A549 (cell line): ENCODE results near the gene ADGRB2. TPM values are rescaled to one million over a fixed set of nuclear protein-coding genes. Genes with fewer than 3 reads are reported as not detected.

ENCODE experiments used
- ATAC-seq, 2 experiments: fragments of 200-7000 bp in 1 of 2; fragments of >200 bp in 1 of 2; cut with Nextera tagmentation in 1 of 2; cut with Tn5 transposase in 1 of 2; 3 replicates each; pipeline versions ENCODE4 v1.8.0 to v1.9.1; 2018 to 2020; ENCODE audit warnings: mild to moderate bottlenecking in 1 of 2, moderate library complexity in 1 of 2
- CTCF ChIA-PET: fragments of 300-600 bp; sonication (Branson Sonifier 250); formaldehyde crosslinking; extraction: SDS; loops from one replicate; lab custom pipeline; 2021; ENCODE audit warnings: antibody characterized with exemption, inconsistent platforms; lab: Yijun Ruan, JAX
- POLR2A ChIA-PET: fragments of 350-600 bp; formaldehyde crosslinking; extraction: SDS; loops from one replicate; lab custom pipeline; 2021; ENCODE audit warnings: antibody characterized with exemption, inconsistent platforms; lab: Yijun Ruan, JAX
- DNase-seq, 2 experiments: peaks; one replicate each; pipeline versions ENCODE4 v3.0.0 to v3.0.0-alpha.2; 2011 to 2016; ENCODE audit warnings: low read depth in 1 of 2, low spot score in 1 of 2
- FAIRE-seq: peaks from 2 replicates; lab custom pipeline; 2011; peaks lifted over from hg19 to GRCh38; lab: Jason Lieb, UNC
- H3K27ac ChIP-seq, 2 experiments: fragments of >200 bp; sonication (Bioruptor Twin); formaldehyde crosslinking; 3 replicates each; pipeline ENCODE4 v1.5.1; 2016 to 2017
- H3K4me1 ChIP-seq: fragments of >200 bp; sonication (Bioruptor Twin); formaldehyde crosslinking; 3 replicates; pipeline ENCODE4 v1.6.1; 2016
- H3K4me2 ChIP-seq: fragments of >200 bp; sonication (Bioruptor Twin); formaldehyde crosslinking; 3 replicates; pipeline ENCODE4 v1.6.1; 2016
- H3K4me3 ChIP-seq: fragments of >200 bp; sonication (Bioruptor Twin); formaldehyde crosslinking; 3 replicates; pipeline ENCODE4 v1.5.1; 2016
- H3K9me3 ChIP-seq: fragments of >200 bp; sonication (Bioruptor Twin); formaldehyde crosslinking; 3 replicates; pipeline ENCODE4 v1.6.1; 2016
- BCL3 ChIP-seq: fragments of >200 bp; sonication (Bioruptor Twin); formaldehyde crosslinking; IDR thresholded peaks from 3 replicates; pipeline ENCODE4 v1.6.1; 2016
- BHLHE40 ChIP-seq: IDR thresholded peaks from 2 replicates; pipeline ENCODE4 v1.6.1; 2012; ENCODE audit warnings: low read depth, low read length, inconsistent platforms
- CHD4 ChIP-seq: fragments of 200-600 bp; sonication (generic); IDR thresholded peaks from 2 replicates; pipeline ENCODE4 v1.6.1; 2016; ENCODE audit warnings: antibody characterized with exemption, mild to moderate bottlenecking, borderline replicate concordance
- EHF ChIP-seq: fragments of 250-450 bp; sonication (Bioruptor Pico); IDR thresholded peaks from 2 replicates; pipeline ENCODE4 v1.5.0; 2020; ENCODE audit warnings: mild to moderate bottlenecking
- FOXS1 ChIP-seq: fragments of 250-450 bp; sonication (Bioruptor Pico); IDR thresholded peaks from 2 replicates; pipeline ENCODE4 v1.5.0; 2020; ENCODE audit warnings: mild to moderate bottlenecking, moderate library complexity
- HES2 ChIP-seq: fragments of >200 bp; sonication (Bioruptor Twin); formaldehyde crosslinking; IDR thresholded peaks from 2 replicates; pipeline ENCODE4 v1.6.1; 2016
- HOXA7 ChIP-seq: fragments of 250-450 bp; sonication (Bioruptor Pico); IDR thresholded peaks from 2 replicates; pipeline ENCODE4 v1.5.0; 2020; ENCODE audit warnings: mild to moderate bottlenecking, moderate library complexity
- HOXB5 ChIP-seq: fragments of 250-450 bp; sonication (Bioruptor Pico); IDR thresholded peaks from 2 replicates; pipeline ENCODE4 v1.5.0; 2020; ENCODE audit warnings: mild to moderate bottlenecking, moderate library complexity
- JUN ChIP-seq, 2 experiments: fragments of >200 bp; sonication (Bioruptor Twin); formaldehyde crosslinking; IDR thresholded peaks; 2 replicates in 1 of 2; 3 replicates in 1 of 2; pipeline ENCODE4 v1.6.1; 2016 to 2017
- KDM5A ChIP-seq: fragments of 200-600 bp; sonication (generic); IDR thresholded peaks from 2 replicates; pipeline ENCODE4 v1.6.1; 2016; ENCODE audit warnings: antibody characterized with exemption, mild to moderate bottlenecking
- NR3C1 ChIP-seq: fragments of >200 bp; sonication (Bioruptor Twin); formaldehyde crosslinking; IDR thresholded peaks from 3 replicates; pipeline ENCODE4 v1.6.1; 2017
- PBX3 ChIP-seq: IDR thresholded peaks from 2 replicates; pipeline ENCODE4 v1.6.1; 2012
- POLR2AphosphoS2 ChIP-seq: conservative IDR thresholded peaks from 2 replicates; pipeline ENCODE4 v1.6.1; 2012; ENCODE audit warnings: low read length, improper control_type of control experiment, inconsistent platforms
- RAD21 ChIP-seq, 2 experiments: fragments of >200 bp in 1 of 2; sonication (Bioruptor Twin) in 1 of 2; formaldehyde crosslinking in 1 of 2; IDR thresholded peaks in 1 of 2; conservative IDR thresholded peaks in 1 of 2; 2 replicates in 1 of 2; 3 replicates in 1 of 2; pipeline ENCODE4 v1.6.1; 2012 to 2018; ENCODE audit warnings: inconsistent platforms in 1 of 2
- RARB ChIP-seq: fragments of 250-450 bp; sonication (Bioruptor Pico); IDR thresholded peaks from 2 replicates; pipeline ENCODE4 v1.8.0; 2021; ENCODE audit warnings: mild to moderate bottlenecking, moderate library complexity
- RNF2 ChIP-seq: fragments of 200-600 bp; sonication (generic); IDR thresholded peaks from 2 replicates; pipeline ENCODE4 v1.6.1; 2016; ENCODE audit warnings: low read depth, mild to moderate bottlenecking, antibody characterized with exemption, moderate library complexity, borderline replicate concordance
- SMC3 ChIP-seq: fragments of >200 bp; sonication (Bioruptor Twin); formaldehyde crosslinking; IDR thresholded peaks from 3 replicates; pipeline ENCODE4 v1.6.1; 2018; ENCODE audit warnings: inconsistent platforms
- TFCP2L1 ChIP-seq: fragments of 250-450 bp; sonication (Bioruptor Pico); IDR thresholded peaks from 2 replicates; pipeline ENCODE4 v1.5.0; 2021; ENCODE audit warnings: mild to moderate bottlenecking
- TP53 ChIP-seq: fragments of 250-450 bp; sonication (Bioruptor Pico); IDR thresholded peaks from 2 replicates; pipeline ENCODE4 v1.5.0; 2021; ENCODE audit warnings: mild to moderate bottlenecking, moderate library complexity
- WGBS: methylation state at CpG from one replicate; pipeline ENCODE4 v1.1.6; 2017; ENCODE audit errors: missing lambda C conversion rate; 5-methylcytosine and 5-hydroxymethylcytosine counted together
- polyA plus RNA-seq, 4 experiments: library from polyadenylated mRNA; depleted of rRNA in 3 of 4; stranded (reverse); fragments of >200 nt; fragmentation: RNase III in 1 of 4; extraction: RNeasy Plus Mini Kit Qiagen cat#74134 plus additional on column Dnase treatment in 1 of 4; gene quantifications; 2 replicates in 3 of 4; 3 replicates in 1 of 4; pipeline ENCODE4 v1.2.3, GENCODE V29; 2011 to 2017
- TF ChIP-seq, protein P1 (sequence below): fragments of 250-450 bp; sonication (Bioruptor Pico); IDR thresholded peaks from 2 replicates; pipeline ENCODE4 v1.5.0; 2020; ENCODE audit warnings: low read depth, mild to moderate bottlenecking, moderate library complexity
- TF ChIP-seq, protein P2 (sequence below): fragments of >200 bp; sonication (Bioruptor Twin); formaldehyde crosslinking; IDR thresholded peaks from 3 replicates; pipeline ENCODE4 v1.5.1; 2016
- TF ChIP-seq, protein P3 (sequence below): fragments of 250-450 bp; sonication (Bioruptor Pico); IDR thresholded peaks from 2 replicates; pipeline ENCODE4 v1.5.0; 2021; ENCODE audit warnings: mild to moderate bottlenecking, moderate library complexity, borderline replicate concordance
- TF ChIP-seq, protein P4 (sequence below): fragments of 150-350 bp; IDR thresholded peaks from 2 replicates; pipeline ENCODE4 v1.6.1; 2014; ENCODE audit warnings: low read depth, mild to moderate bottlenecking, low read length

Gene ADGRB2
- polyA plus RNA-seq, 2 of the 4 experiments (the other 2 are of a cell fraction), result 2.3 to 6.6 TPM

DNA sequence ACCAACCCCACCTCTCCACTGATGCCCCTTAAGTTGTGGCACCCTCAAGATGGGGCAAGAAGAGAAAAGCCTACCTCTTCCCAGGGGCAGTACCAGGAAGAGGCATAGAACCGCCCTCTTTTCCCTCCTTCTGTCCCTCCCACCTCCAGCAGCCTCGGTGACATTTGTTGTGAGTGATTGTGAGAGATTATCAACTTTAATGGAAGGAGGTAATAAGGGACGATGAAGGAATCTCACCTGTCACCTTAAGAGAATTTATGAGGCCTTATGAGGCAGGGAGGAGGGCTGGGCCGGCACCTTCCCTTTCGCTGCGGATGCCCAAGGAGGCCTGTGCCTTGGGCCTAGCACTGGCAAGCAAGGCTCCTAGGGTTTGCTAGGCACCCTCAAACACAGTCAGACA lies 1.4 kb upstream of the ADGRB2 start:
- FAIRE-seq (no peak), ATAC-seq (peak in 1 of 2 experiments; percentile 4; a peak in 3 of 6 replicates)
- CTCF ChIA-PET, result interaction anchor here (1.3 to 14.7 kb wide), 4 partner anchors 19 to 198 kb away, joined by 3 to 242 read pairs (median 5); no protein-coding TSS in a partner anchor
- Histone ChIP-seq H3K4me3 (no peak overlapping the region), H3K9me3 (no peaks in the 10 kb centered on the region), H3K4me2 (no peak overlapping the region)
- POLR2A ChIA-PET, result no interaction called here
- TF ChIP-seq PBX3, result no peak
- TF ChIP-seq NR3C1, result no peak
- TF ChIP-seq JUN (IDR thresholded peaks at IDR 0.05), result no peak
- TF ChIP-seq, protein P1, sequence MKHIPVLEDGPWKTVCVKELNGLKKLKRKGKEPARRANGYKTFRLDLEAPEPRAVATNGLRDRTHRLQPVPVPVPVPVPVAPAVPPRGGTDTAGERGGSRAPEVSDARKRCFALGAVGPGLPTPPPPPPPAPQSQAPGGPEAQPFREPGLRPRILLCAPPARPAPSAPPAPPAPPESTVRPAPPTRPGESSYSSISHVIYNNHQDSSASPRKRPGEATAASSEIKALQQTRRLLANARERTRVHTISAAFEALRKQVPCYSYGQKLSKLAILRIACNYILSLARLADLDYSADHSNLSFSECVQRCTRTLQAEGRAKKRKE (CRISPR knock-in tag), result no peak
- TF ChIP-seq CHD4, result no peak
- TF ChIP-seq HOXB5 (CRISPR knock-in tag), result no peak
- no peak for TF ChIP-seq RARB (CRISPR knock-in tag)
- no peak for TF ChIP-seq HES2
- no peak for TF ChIP-seq RNF2
- TF ChIP-seq, all 56 proteins: peak for 0
- 76% methylated on average over 6 of the region's 6 CpGs for WGBS
- DNase-seq, result no peak
- Histone ChIP-seq H3K4me1 (peaks cover 42% of the 10 kb centered on the region), H3K27ac (no peak overlapping the region)

DNA sequence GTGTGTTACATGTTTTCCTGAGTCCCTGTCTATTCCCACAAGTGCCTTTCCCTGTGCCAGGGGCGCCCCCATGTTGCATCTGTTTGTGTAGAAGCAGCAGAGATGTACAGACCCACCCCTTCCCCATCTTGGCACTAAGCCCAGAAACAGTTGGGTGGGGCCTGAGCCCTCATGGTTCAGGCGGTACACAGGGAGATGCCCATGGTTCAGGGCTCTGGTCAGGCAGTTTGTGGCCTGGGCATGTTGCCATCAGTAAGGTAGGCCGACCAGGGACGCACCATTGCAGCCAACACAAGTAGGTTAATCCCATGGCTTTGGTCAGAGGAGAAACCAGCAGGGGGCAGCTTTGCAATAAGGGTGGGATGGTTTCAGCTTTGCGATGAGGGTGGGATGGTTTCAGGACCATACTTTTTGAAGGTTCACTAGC lies 914 bp upstream of the ADGRB2 start:
- DNase-seq, result peak in 1 of 2 experiments; percentile 65
- FAIRE-seq, result no peak
- TF ChIP-seq, protein P2, sequence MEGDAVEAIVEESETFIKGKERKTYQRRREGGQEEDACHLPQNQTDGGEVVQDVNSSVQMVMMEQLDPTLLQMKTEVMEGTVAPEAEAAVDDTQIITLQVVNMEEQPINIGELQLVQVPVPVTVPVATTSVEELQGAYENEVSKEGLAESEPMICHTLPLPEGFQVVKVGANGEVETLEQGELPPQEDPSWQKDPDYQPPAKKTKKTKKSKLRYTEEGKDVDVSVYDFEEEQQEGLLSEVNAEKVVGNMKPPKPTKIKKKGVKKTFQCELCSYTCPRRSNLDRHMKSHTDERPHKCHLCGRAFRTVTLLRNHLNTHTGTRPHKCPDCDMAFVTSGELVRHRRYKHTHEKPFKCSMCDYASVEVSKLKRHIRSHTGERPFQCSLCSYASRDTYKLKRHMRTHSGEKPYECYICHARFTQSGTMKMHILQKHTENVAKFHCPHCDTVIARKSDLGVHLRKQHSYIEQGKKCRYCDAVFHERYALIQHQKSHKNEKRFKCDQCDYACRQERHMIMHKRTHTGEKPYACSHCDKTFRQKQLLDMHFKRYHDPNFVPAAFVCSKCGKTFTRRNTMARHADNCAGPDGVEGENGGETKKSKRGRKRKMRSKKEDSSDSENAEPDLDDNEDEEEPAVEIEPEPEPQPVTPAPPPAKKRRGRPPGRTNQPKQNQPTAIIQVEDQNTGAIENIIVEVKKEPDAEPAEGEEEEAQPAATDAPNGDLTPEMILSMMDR, result peak; percentile 27; the same call in 2 of the 3 replicates
- peak; percentile 36 to 49; a peak in 4 of 5 replicates for TF ChIP-seq RAD21 (conservative IDR thresholded peaks at IDR 0.05 in 1 of 2, IDR thresholded peaks at IDR 0.05 in 1 of 2)
- TF ChIP-seq SMC3, result 0 out of 3 replicates have a peak, but pooled peaks have one; percentile 11
- TF ChIP-seq POLR2AphosphoS2, result no peak
- no peak for TF ChIP-seq TP53 (CRISPR knock-in tag)
- Histone ChIP-seq H3K9me3 (no peaks in the 10 kb centered on the region), H3K27ac (no peak overlapping the region), H3K4me1 (peaks cover 43% of the 10 kb centered on the region), H3K4me2 (peak overlapping the region; percentile 99), H3K4me3 (no peak overlapping the region)
- POLR2A ChIA-PET, result no interaction called here
- peak in 1 of 2 experiments; percentile 35; a peak in 3 of 6 replicates for ATAC-seq
- CTCF ChIA-PET, result interaction anchor here (1.3 to 14.7 kb wide), 4 partner anchors 19 to 199 kb away, joined by 3 to 242 read pairs (median 5); no protein-coding TSS in a partner anchor
- 69% methylated on average over 3 of the region's 5 CpGs for WGBS

DNA sequence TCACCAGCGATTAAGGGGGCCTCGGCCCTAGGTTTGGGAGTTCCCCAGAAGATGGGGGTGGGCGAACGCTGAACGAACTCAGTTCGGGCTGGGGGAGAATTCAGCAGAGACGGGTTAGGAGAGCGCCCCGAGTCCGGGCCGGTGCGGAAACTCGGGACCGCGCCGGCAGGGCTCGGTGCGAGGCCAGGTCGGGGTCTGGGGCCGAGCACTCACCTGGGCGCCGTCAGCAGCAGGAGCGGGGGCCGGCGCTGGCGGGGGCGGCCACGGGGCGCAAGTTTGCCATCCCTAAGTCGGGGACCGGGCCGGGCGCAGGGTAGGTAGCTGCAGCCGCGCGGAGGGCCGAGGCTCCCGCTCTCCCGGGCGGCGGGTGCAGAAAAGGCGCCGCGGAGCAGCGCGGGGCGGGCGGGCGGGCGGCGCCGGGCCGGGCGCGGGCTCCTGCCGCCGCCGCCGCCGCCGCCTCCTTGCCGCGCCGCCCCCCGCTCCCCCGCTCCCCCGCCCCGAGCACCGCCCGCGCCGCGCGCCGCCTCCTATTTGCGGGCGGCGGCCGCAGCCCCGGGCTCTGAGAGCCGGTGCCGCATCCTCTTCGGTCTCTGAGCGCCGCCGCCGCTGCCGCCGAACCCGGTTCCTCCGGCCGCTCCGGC lies 349 bp downstream of the ADGRB2 start:
- no peak for DNase-seq
- FAIRE-seq, result no peak
- peak overlapping the region; percentile 67 for H3K4me3 ChIP-seq
- peak overlapping the region; percentile 76 to 98 for H3K27ac ChIP-seq
- POLR2A ChIA-PET, result interaction anchor here (1.0 kb wide), 1 partner anchor 25 kb away, joined by 5 read pairs; no protein-coding TSS in a partner anchor
- CTCF ChIA-PET, result interaction anchor here (0.9 to 14.7 kb wide), 13 partner anchors 11 to 260 kb away, joined by 3 to 242 read pairs (median 5); no protein-coding TSS in a partner anchor
- 0% methylated on average over 13 of the region's 93 CpGs for WGBS
- peaks cover 43% of the 10 kb centered on the region for H3K4me1 ChIP-seq
- H3K9me3 ChIP-seq, result no peaks in the 10 kb centered on the region
- peak overlapping the region; percentile 99 for H3K4me2 ChIP-seq
- no peak for ATAC-seq
- TF ChIP-seq, protein P3, sequence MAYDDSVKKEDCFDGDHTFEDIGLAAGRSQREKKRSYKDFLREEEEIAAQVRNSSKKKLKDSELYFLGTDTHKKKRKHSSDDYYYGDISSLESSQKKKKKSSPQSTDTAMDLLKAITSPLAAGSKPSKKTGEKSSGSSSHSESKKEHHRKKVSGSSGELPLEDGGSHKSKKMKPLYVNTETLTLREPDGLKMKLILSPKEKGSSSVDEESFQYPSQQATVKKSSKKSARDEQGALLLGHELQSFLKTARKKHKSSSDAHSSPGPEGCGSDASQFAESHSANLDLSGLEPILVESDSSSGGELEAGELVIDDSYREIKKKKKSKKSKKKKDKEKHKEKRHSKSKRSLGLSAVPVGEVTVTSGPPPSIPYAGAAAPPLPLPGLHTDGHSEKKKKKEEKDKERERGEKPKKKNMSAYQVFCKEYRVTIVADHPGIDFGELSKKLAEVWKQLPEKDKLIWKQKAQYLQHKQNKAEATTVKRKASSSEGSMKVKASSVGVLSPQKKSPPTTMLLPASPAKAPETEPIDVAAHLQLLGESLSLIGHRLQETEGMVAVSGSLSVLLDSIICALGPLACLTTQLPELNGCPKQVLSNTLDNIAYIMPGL (CRISPR knock-in tag), result no peak
- TF ChIP-seq TFCP2L1 (CRISPR knock-in tag) (no peak), FOXS1 (CRISPR knock-in tag) (no peak), BCL3 (no peak), HOXA7 (CRISPR knock-in tag) (no peak), HOXB5 (CRISPR knock-in tag) (no peak), EHF (CRISPR knock-in tag) (no peak), BHLHE40 (no peak), CHD4 (no peak), KDM5A (no peak), RARB (CRISPR knock-in tag) (no peak)
- TF ChIP-seq, protein P4, sequence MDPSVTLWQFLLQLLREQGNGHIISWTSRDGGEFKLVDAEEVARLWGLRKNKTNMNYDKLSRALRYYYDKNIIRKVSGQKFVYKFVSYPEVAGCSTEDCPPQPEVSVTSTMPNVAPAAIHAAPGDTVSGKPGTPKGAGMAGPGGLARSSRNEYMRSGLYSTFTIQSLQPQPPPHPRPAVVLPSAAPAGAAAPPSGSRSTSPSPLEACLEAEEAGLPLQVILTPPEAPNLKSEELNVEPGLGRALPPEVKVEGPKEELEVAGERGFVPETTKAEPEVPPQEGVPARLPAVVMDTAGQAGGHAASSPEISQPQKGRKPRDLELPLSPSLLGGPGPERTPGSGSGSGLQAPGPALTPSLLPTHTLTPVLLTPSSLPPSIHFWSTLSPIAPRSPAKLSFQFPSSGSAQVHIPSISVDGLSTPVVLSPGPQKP, result no peak
